Stimulated activated CD4-positive, alpha-beta T cell treated with anti-CD3 and anti-CD28 coated beads, Interleukin-2, amount 100 ng/mL, for 4 hours (primary cell): ENCODE results near the gene TENT5C.

Source experiments
- DNase-seq: peaks from one replicate; pipeline ENCODE4 v3.0.0-alpha.2; 2020; ENCODE audit warnings: low read depth

Gene TENT5C

DNA sequence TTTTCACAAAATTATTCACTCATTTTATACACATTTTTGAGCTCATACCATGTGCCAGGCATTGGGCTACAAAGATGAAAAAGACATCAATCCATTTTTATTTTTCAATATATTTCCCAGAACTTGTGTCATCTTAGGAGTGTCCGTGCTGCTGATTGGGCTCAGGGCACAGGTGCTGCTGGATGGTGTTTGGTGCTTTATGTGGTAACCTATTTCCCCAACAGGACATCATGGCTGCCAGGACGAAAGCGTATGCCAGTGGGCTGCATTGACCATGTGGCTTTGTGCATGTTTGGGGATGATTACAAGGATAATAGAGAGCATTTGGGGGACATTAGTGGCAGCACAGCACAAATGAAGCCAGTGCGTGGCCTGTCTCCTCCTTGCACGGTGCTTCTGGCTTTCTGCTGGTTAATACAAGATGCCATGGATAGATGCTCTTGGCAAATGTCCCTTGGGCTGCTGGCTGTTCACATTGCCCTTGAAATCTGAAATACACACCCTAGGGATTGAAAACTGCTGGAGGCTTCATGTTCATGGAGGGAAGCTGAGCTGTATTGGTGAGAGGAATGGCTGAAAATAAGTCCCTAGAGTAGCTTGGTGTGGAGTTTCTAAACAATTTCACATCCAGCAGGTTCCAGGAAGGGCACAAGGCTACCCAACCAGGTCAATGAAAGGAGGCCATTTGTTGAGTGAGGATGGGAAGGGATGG lies 52.3 kb downstream of the TENT5C start:
- no peak for DNase-seq

DNA sequence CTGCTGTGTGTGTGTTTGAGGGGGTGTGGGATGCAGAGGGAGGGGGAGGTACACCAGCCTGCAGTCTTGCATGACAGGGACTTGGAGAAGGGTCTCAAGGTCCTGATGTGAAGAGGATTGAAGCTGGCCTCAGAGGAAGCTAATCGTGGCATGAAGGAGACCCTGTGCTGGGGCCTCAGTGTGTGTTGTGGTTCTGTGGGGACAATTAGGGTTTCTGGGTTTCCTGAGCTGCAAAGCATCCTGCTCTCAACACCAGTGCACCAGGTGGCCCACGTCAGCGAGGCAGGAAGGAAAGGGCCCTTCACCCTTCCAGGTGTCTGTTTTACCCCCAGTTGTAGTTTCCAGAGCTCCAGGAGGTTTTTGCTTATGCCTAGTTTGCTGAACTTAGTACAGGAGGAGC lies 52.8 kb downstream of the TENT5C start:
- no peak for DNase-seq

DNA sequence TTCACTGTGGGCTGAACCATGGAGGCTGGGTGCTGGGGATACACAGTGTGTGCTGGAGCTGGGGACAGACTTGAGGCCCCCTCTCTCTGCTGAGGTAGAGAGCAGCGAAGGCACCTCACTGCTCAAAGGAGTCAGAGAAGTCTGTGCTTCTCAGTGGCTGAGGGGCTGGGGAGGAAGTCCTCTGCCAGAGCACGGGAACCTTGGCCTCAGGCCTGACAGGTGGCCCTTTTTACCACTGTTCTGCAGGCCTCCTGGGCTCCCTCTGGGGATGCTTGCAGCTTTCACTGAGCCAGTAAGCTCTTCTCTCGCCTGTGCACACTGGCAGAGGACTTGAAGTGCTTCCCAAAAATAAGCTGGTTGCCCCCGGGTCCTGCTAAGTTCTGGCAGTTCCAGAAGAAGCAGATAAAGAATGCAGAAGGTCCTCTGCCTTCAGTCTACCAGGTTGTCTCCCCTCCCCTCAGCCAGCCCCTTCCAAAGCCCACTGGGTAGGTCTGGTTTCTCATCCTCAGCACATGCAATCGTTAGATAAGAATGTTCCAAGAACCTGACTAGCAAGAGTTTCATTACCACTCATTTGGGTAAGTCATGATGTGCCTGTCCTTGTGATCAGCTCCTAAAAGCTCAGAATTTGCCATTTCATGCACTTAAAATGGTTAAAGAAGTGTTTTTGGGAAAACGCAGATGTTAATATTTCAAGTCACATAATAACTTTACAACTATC lies 53.9 kb downstream of the TENT5C start:
- no peak for DNase-seq

DNA sequence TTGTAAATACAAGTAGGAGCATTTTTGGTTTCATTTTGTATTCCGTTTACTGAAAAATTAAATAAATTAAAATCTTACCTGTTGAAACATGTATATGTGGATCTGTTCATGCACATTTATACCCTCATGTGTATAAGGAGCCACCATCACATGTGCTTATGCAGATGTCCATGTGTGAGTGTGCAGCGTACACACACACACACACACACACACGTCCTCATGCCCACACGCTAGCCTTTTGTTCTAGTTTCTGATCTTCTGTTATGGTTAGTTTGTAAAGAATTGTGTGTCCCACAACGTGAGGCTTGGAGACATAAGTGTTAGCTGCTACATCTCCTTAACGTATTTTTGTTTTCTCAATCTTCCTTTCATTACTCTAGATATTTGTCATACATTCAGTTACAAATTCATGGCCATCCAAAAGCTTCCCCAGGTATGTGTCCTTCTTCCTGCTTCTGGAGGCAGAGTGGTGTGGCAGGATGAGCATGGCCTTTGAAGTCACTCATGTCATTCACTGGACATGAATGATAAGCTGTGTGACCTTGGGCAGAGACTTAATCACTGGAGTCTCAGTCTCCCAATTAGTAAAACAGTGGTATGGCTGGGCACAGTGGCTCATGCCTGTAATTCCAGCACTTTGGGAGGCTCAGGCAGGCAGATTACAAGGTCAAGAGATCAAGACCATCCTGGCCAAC lies 54.6 kb downstream of the TENT5C start:
- DNase-seq, result no peak

DNA sequence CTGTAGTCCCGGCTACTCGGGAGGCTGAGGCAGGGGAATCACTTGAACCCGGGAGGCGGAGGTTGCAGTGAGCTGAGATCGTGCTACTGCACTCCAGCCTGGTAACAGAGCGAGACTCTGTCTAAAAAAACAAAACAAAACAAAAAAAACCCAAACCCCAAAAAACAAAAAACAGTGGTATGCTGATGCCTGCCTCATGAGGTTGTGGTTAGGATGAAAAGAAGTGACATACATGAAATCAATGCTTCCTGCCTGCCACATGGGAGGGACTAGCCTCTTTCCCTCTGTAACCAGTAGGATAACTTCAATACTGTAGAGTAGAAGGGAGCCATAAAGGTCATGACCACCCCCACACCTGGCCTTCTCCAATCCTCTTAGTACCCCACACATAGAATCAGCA lies 55.2 kb downstream of the TENT5C start:
- no peak for DNase-seq

DNA sequence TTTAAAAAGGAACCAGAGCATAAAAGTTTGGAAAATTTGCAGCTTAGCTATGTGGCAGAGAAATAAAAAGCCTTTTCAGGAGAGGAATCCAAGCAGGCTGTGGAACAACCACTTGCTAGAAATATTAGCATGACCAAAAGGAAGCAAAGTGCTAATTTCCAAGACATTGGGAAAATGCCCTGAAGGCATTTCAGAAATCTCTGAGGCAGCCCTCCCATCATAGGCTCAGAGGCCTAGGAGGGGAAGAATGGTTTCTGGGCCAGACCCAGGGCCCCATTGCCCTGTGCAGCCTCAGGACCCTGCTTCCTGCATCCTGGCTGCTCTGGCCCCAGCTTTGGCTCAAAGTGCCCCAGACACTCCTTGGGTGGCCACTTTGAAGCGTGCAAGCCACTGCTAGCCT lies 56.8 kb downstream of the TENT5C start:
- DNase-seq, result no peak

DNA sequence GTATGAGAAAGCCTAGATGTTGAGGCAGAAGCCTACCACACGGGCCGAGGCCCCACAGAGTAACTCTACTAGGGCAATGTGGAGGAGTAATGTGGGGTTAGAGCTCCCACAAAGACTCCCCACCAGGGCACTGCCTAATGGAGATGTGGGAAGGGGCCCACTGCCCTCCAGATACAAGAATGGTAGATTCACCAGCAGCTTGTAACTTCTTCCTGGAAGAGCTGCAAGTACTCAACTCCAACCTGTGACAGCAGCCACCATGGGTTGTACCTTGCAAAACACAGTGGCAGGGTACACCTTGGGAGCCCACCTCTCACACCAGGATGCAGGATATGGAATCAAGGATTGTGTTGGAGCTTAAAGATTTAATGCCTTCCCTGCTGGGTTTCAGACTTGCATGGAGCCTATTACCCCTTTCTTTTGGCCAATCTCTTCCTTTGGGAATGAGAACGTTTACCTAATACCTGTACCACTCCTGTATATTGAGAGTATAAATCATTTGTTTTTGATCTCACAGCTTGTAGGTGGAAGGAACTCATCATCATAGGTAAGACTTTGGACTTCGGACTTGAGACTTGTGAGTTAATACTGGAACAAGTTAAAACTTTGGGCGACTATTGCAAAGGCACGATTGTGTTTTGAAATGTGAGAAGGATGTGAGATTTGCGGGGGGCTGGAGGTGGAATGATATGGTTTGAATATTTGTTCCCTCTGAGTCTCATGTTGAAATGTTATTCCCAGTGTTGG lies 57.5 kb downstream of the TENT5C start:
- DNase-seq, result no peak

- peak; percentile 63 for DNase-seq
Observed at GRCh38 chr1:117664314-117664713, 58.5 kb downstream of the TENT5C start.

DNA sequence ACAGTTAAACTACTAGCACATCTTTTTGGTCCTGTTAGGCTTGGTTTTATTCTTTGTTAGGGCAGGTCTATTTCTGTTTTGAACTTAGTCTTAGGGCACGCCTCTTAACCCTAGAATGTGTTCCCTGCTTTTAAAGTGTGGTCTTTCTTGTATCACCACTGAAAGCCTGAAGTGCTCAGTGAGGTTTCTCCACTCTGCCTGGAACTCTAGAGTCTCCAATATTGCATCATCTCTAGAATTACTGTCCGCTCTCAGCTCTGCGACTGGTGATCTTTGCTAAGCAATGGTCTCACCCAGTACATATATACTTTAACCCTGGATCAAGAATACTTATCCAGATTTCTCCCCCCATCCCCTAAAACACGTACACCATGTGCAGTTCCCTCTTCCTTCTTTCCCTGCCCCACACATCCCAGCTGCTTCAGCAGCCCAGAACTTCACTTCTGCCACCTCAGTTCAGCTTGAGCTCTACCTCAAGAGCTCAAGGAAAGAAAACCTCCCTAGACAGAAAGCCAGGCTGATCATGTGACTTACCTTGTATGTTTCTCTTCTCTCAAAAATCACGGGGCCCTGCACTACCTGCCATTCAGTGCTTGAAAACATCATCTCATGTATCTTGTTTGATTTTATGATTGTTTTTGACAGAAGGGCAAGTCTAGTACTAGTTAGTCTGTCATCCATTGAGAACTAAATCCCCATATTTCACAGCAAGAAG lies 59.9 kb downstream of the TENT5C start:
- no peak for DNase-seq

- DNase-seq, result no peak
Observed at GRCh38 chr1:117669572-117669971, 63.7 kb downstream of the TENT5C start.

DNA sequence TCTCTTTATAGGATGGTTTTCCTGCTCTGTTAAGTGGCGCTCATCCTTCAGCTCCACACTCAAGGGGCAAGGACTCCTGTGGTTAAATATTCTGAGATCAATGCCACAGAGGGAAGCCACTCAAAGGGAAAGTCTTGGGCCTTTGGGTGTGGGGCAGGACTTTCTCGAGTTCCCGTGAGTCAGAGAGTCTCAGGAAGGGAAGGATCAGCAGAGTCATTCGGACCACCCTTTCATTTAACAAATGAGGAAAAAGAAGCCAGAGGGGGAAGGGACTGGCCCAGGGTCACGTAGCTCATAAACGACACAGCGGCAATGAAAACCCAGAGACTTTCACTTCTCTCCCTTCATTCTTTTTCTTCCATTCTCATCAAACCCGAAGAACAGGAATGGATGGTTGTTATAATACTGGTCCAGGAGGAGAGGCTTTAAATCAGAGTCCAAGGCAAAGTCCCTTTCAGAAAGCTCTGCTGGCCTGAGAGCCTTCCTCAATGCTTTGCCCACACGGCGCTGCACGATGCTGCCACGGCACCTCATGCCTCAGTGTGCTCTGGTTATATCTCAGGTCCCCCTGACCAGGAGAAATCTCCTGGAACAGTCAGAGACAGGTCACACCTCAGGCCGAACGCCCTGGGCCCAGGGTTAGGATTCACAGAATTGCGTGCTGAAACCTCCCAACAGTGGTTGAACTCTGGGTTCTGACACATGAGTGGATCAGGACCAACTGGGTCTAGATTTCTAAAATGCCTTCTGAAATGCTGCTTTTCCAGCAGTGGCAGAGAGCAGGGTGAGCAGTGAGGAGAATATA lies 65.3 kb downstream of the TENT5C start:
- DNase-seq, result no peak

GRCh38 chr1:117671781-117672501 lies 66.1 kb downstream of the TENT5C start:
- DNase-seq, result no peak

- DNase-seq, result no peak
Observed at GRCh38 chr1:117672756-117673155, 66.9 kb downstream of the TENT5C start.

DNA sequence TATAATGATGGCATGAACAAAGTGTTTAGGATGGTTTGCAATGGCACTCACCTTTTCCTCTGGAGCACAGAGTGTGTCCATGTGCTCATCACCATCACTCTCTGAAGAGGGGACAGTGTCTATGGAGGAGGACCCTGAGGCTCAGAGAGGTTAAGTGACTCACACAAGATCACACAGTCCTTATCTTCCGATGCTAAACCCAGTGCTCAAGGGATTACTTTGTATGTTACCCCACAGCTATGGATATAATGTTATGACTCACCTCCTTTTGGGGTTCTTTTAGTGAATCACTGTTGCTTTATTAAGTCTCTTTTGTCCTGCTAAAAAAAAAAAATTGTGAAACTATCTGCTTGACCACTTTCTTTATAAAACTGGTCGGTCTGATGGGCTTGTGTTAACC lies 67.6 kb downstream of the TENT5C start:
- DNase-seq, result no peak

DNA sequence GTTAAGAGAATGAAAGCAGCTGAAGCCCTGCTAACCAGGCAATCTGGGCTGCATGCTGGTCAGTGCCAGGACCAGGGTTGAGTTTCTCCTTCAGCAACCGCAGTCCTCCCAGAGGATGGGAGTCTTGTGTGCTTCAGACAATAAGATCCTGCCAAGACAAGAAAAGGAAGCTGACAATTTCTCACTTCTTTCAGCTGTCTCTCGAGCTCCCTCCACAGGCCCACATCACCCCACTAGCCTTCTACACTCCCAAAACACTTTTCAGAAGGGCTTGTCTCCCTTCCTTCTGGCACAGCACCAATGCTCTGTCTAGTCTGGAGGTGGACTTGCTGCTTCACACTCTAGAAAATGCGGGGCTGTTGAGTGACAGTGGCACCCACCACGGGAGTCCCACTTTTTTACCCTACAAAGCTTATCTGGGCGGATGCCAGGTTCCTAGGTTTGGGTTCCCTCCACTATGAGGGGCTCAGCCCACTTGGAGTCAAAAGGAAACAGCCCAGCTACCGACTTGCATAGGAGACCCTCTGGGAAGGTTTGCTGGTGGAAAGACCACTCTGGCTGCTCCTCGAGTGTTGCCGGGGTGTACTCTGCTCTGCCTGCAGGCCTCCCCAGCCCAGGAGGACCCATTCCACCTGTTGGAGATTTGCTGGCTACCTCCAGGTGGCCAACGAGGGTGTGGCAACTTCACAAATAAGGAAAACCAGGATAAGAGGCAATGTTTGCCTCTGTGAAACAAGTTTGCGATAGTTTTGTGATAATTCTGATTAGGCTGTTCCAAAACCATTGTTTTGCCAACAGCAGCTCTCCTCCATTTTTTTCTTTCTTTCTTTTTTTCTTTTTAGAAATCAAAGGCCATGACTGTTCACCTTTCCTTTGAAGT lies 68.9 kb downstream of the TENT5C start:
- peak; percentile 37 for DNase-seq

DNA sequence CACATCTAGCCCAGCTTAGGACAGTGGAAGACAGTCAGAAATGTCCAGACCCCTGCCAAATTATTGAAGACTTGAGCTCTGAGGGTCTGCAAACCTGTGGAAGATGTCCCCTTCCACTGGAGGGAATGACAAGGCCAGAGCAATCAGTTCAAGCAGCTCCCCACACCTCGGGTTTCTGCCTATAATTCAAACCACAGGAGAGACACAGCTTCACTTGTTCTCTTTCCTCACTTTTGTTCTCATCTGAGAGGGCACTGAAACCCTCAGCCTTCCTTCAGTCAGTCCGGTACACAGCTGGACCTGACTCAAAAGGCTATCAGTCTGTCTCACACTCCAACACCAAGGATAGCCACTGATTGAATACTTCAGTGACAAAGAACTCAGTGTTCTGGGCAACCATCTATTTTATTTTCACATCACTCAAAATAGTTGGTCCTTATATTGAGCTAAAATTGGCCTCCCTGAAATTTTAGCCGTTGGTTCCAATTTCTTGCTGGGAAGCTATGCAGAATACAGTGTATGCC lies 70.1 kb downstream of the TENT5C start:
- DNase-seq, result no peak

DNA sequence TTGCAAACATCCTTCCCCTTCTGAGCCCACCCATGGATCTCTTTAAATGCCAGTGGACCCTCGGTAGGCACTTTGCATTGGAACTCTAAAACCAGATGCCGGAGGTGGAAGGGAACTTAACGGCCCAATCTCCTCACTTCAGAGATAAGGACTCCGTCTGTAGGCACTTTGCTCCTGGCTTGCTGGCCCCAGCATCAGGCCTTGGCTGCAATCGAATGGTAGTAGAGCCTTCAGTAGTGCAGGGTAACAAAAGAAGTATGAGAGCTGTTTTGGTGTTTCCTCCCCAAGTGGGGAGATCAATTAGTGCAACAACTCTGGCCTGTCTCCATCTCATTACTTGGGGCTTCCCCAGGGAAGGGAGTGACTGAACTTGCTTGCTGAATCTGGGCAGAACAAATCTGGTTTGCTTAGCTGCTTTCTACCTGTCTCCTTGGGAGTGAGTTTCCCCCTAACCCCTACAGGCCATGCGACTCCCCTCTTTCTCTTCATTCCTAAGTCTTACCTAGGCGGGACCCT lies 70.8 kb downstream of the TENT5C start:
- no peak for DNase-seq
